Esophagus muscularis mucosa (tissue), 4 donors: Measurements from ENCODE around the gene NUCB2. TPM values are rescaled to one million over a fixed set of nuclear protein-coding genes. Genes with fewer than 3 reads are reported as not detected.
"Not testable (repeated sequence)": the region's sequence is repeated elsewhere in the genome, so short reads cannot be mapped to it uniquely, and the experiment has no call there.

Experiments
- DNase-seq: peaks from one replicate; pipeline ENCODE4 v3.0.0-alpha.2; 2017; ENCODE audit errors: extremely low spot score
- H3K27ac ChIP-seq, 4 donors: fragments of 200-600 bp; sonication (generic); replicated peaks in 1 of 4; 1 replicate in 3 of 4; 2 replicates in 1 of 4; pipeline ENCODE4 v1.5.1; 2016 to 2019; ENCODE audit warnings: mild to moderate bottlenecking in 1 of 4
- H3K27me3 ChIP-seq, 4 donors: fragments of 200-600 bp; sonication (generic); one replicate each; pipeline versions ENCODE4 v1.5.1 to v1.6.0; 2016 to 2019
- H3K36me3 ChIP-seq, 4 donors: fragments of 200-600 bp; sonication (generic); one replicate each; pipeline ENCODE4 v1.5.1; 2016 to 2019
- H3K4me1 ChIP-seq, 4 donors: fragments of 200-600 bp; sonication (generic); one replicate each; pipeline ENCODE4 v1.5.1; 2016 to 2019
- H3K4me3 ChIP-seq, 4 donors: fragments of 200-600 bp; sonication (generic); 1 replicate in 2 of 4; 2 replicates in 2 of 4; pipeline ENCODE4 v1.5.1; 2016 to 2019; ENCODE audit warnings: mild to moderate bottlenecking in 4 of 4, moderate library complexity in 1 of 4
- H3K9me3 ChIP-seq, 4 donors: fragments of 200-600 bp; sonication (generic); 1 replicate in 3 of 4; 2 replicates in 1 of 4; pipeline ENCODE4 v1.5.1; 2016 to 2019
- EP300 ChIP-seq: sonication (generic); formaldehyde crosslinking; IDR thresholded peaks from one replicate; pipeline ENCODE4 v1.6.1; 2017; ENCODE audit warnings: antibody characterized with exemption
- POLR2A ChIP-seq: fragments of 450-650 bp; IDR thresholded peaks from one replicate; pipeline ENCODE4 v1.6.1; 2017; ENCODE audit warnings: antibody characterized with exemption, moderate library complexity, mild to moderate bottlenecking, low read depth
- POLR2AphosphoS5 ChIP-seq, 2 donors: sonication (generic); formaldehyde crosslinking; IDR thresholded peaks; one replicate each; pipeline ENCODE4 v1.6.1; 2017; ENCODE audit warnings: antibody characterized with exemption in 2 of 2
- WGBS: methylation state at CpG from one replicate; pipeline ENCODE4 v1.1.5; 2018; 5-methylcytosine and 5-hydroxymethylcytosine counted together
- intact Hi-C: fragments of 100-400 bp; cut with DNase I; formaldehyde crosslinking; loops from one replicate; pipeline ENCODE4 v1.15.1; 2023
- total RNA-seq, 4 donors: library from RNA; depleted of rRNA; stranded (reverse); fragments of >200 nt; gene quantifications; one replicate each; pipeline versions ENCODE4 v1.1.0 to v1.2.1, GENCODE V29; 2016
- TF ChIP-seq, protein P1 (sequence below), 3 experiments: fragments of 200-600 bp in 2 of 3; fragments of 450-650 bp in 1 of 3; sonication (generic) in 2 of 3; IDR thresholded peaks; one replicate each; pipeline ENCODE4 v1.5.1; 2017 to 2019; ENCODE audit warnings: antibody characterized with exemption in 3 of 3, mild to moderate bottlenecking in 2 of 3, moderate library complexity in 1 of 3

The NUCB2 gene
- total RNA-seq, 4 donors from 2014 or later = 34.3 to 43.8 (median 42.6) TPM

DNA sequence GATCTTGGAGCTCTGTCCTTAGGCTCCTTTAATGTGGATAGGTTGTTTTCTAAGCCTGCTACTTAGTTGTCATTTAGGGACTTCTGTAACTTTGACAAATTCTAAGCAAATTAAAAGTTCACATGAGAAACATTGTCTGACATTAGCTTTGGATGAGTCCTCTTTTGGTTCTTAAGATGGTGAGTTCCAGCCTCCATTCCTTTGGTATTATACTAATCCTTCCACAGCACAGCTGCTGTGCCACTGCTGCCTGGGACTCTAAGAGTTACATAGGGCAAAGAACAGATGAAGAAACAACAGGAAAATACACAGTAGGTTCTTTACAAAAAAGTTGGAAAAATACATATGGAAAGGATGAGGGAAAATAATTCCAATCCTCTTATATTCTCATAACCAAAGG is 43.4 kb upstream of the NUCB2 start:
- TF ChIP-seq EP300 (no peak), POLR2AphosphoS5 (IDR thresholded peaks at IDR 0.05) (no peak)
- no peak overlapping the region for H3K4me3 ChIP-seq
- no peaks in the 10 kb centered on the region for H3K27me3 ChIP-seq
- no peaks in the 10 kb centered on the region for H3K36me3 ChIP-seq
- H3K9me3 ChIP-seq = no peaks in the 10 kb centered on the region
- H3K4me1 ChIP-seq = peaks cover 0 to 8% (median 0%) of the 10 kb centered on the region in 4 donors
- intact Hi-C loops = loop anchor here (5.0 kb wide), 2 partner anchors 44 to 269 kb away; partner anchors contain the start of gene NUCB2
- no peak overlapping the region for H3K27ac ChIP-seq
- DNase-seq = no peak

DNA sequence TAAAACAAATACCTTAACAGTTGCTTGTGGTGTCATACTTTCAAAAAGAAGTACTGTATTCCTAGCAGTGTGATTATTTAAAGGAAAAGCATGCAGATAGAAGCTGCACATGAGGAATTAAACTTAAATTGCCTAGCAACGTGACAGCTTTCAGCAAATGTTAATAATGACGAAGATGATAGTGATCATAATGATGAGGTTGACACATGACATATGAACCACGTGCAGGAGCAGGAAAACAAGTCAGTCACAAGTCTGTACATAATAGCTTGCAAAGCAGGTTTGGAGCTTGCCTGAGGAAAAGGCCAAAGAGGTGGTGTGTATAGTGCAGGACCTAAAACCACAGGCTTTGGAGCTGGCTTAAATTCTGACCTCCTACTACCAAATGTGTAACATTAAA is 38.2 kb upstream of the NUCB2 start:
- TF ChIP-seq EP300 = no peak
- TF ChIP-seq, protein P1, sequence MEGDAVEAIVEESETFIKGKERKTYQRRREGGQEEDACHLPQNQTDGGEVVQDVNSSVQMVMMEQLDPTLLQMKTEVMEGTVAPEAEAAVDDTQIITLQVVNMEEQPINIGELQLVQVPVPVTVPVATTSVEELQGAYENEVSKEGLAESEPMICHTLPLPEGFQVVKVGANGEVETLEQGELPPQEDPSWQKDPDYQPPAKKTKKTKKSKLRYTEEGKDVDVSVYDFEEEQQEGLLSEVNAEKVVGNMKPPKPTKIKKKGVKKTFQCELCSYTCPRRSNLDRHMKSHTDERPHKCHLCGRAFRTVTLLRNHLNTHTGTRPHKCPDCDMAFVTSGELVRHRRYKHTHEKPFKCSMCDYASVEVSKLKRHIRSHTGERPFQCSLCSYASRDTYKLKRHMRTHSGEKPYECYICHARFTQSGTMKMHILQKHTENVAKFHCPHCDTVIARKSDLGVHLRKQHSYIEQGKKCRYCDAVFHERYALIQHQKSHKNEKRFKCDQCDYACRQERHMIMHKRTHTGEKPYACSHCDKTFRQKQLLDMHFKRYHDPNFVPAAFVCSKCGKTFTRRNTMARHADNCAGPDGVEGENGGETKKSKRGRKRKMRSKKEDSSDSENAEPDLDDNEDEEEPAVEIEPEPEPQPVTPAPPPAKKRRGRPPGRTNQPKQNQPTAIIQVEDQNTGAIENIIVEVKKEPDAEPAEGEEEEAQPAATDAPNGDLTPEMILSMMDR (IDR thresholded peaks at IDR 0.05) = no peak
- no peak for TF ChIP-seq POLR2AphosphoS5 (IDR thresholded peaks at IDR 0.05)
- no peak for TF ChIP-seq POLR2A
- Histone ChIP-seq H3K27ac (no peak overlapping the region), H3K4me3 (no peak overlapping the region), H3K9me3 (no peaks in the 10 kb centered on the region), H3K36me3 (no peaks in the 10 kb centered on the region), H3K27me3 (no peaks in the 10 kb centered on the region), H3K4me1 (no peaks in the 10 kb centered on the region)
- no peak for DNase-seq
- intact Hi-C loops = no loop called here
- 57% methylated on average over 3 of the region's 3 CpGs for WGBS

DNA sequence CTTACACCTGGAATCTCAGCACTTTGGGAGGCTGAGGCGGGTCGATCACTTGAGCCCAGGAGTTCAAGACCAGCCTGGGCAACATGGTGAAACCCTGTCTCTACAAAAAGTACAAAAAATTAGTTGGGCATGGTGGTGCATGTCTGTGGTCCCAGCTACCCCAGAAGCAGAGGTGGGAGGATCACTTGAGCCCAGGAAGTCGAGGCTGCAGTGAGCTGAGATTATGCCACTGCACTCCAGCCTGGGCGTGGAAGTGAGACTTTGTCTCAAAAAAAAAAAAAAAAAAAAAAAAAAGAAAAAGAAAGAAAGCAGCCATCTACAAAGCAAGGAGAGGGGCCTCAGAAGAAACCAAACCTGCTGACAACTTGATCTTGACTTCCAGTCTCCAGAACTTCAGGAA is 36.6 kb upstream of the NUCB2 start:
- H3K27ac ChIP-seq, H3K4me1 ChIP-seq, H3K4me3 ChIP-seq, H3K9me3 ChIP-seq, DNase-seq, intact Hi-C loops, H3K36me3 ChIP-seq, H3K27me3 ChIP-seq: not testable (repeated sequence)
- 87% methylated on average over 4 of the region's 4 CpGs for WGBS

DNA sequence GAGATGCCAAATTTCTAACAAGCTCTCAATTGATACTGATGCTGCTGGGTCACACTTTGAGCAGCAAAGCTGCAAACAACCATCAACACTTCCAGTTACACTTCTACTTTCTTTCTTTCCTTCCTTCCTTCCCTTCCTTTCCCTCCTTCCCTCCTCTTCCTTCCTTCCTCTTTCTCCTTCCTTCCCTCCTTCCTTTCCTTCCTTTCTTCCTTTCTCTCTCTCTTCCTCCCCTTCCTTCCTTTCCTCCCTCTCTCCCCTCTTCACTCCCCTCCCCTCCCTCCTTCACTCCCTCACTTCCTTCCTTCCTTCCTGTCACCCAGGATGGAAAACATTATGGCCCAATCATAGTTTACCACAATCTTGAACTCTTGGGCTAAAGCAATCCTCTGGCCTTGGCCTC is 35.8 kb upstream of the NUCB2 start:
- Histone ChIP-seq H3K27ac (no peak overlapping the region), H3K36me3 (no peaks in the 10 kb centered on the region), H3K4me1 (no peaks in the 10 kb centered on the region), H3K9me3 (no peaks in the 10 kb centered on the region), H3K4me3 (no peak overlapping the region), H3K27me3 (no peaks in the 10 kb centered on the region)
- TF ChIP-seq EP300 = no peak
- TF ChIP-seq, protein P1 (IDR thresholded peaks at IDR 0.05) = no peak
- no peak for TF ChIP-seq POLR2A
- DNase-seq = no peak
- intact Hi-C loops = no loop called here

DNA sequence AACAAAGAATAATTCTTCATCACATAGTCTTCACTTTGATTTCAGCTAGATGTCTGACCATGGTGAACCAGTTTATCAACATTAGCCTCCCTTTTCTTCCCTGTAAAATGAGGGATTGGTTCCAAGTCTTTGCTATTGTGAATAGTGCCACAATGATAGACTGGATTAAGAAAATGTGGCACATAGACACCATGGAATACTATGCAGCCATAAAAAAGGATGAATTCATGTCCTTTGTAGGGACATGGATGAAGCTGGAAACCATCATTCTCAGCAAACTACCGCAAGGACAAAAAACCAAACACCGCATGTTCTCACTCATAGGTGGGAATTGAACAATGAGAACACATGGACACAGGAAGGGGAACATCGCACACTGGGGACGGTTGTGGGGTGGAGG is 33.6 kb upstream of the NUCB2 start:
- H3K27ac ChIP-seq, H3K4me1 ChIP-seq, H3K4me3 ChIP-seq, DNase-seq, intact Hi-C loops, H3K27me3 ChIP-seq, H3K9me3 ChIP-seq, H3K36me3 ChIP-seq: not testable (repeated sequence)
- 89% methylated on average over 4 of the region's 4 CpGs for WGBS

DNA sequence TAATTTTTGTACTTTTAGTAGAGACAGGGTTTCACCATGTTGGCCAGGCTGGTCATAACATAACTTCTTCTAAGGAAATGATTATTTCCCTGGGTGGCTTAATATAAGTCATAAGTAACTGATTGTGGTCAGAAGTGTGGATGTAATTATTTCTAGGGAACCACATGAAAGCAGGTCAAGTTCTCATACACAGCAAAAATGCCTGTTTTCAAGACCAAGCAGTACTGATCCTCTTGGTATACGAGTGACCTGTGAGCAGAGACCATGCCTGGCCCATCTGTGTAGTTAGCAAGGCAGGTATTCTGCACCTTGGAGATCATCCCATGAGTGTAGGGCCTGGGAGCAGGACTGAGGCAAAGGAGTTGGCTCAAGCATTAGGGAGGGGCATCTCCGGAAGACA is 32.5 kb upstream of the NUCB2 start:
- Histone ChIP-seq H3K9me3 (no peaks in the 10 kb centered on the region), H3K4me1 (no peaks in the 10 kb centered on the region), H3K4me3 (no peak overlapping the region), H3K27me3 (no peaks in the 10 kb centered on the region), H3K36me3 (no peaks in the 10 kb centered on the region), H3K27ac (no peak overlapping the region)
- TF ChIP-seq, protein P1 (IDR thresholded peaks at IDR 0.05) = no peak
- no peak for TF ChIP-seq POLR2A
- TF ChIP-seq EP300 = no peak
- no peak for TF ChIP-seq POLR2AphosphoS5 (IDR thresholded peaks at IDR 0.05)
- intact Hi-C loops = no loop called here
- WGBS = 80% methylated on average over 2 of the region's 2 CpGs
- DNase-seq = no peak
